HG03139 (cell line): ENCODE data around the gene DOCK6.

Source experiments
- ATAC-seq: cut with Tn5 transposase; IDR thresholded peaks from one replicate; pipeline ENCODE4 v1.9.1; 2021; ENCODE audit not compliant: unreplicated experiment

DOCK6 gene

GRCh38 chr19:11225815-11226214, 36.5 kb downstream of the DOCK6 start:
- ATAC-seq, result no peak

DNA sequence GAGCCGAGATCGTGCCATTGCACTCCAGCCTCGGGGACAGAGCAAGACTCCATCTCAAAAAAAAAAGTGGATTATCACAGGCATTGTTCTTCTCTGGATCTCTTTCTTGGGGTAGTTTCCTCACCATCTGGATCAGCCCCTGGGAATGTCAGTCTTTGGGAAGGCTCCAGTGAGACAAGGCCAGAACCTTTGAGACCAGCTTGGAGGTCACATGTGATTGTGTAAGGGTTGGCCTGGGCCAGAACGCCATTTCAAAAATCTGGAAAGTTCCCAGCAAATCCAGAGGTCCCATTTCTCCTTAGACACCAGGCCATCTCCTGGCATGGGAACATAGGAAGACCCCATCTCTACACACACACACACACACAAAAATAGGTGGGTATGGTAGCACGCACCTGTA, 37.2 kb downstream of the DOCK6 start:
- no peak for ATAC-seq

- no peak for ATAC-seq
These were observed 37.9 kb downstream of the DOCK6 start for GRCh38 chr19:11224429-11224828.

- ATAC-seq, result no peak
These were observed 39.1 kb downstream of the DOCK6 start for GRCh38 chr19:11223200-11223599.

DNA sequence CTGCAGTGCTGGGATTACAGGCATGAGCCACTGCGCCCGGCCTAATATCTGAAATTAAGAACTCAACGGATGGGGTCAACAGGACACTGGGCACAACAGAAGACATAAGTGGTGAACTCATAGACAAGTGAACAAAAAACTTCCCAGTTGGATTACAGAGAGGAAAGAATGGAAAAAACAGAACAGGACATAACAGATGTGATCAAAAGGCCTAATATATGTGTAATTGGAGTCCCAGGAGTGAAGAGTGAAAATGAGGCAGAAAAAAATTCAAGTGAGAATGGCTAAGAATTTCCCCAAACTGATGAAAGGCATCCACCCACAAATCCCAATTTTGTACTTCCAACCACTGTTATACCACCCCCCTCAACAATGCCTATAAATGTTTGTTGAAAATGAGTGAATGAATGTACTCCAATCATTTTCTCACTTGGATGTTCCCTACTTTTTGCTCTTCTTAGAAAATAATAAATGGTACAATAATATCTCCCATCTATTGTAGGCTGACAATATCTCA, 41.2 kb downstream of the DOCK6 start:
- no peak for ATAC-seq

DNA sequence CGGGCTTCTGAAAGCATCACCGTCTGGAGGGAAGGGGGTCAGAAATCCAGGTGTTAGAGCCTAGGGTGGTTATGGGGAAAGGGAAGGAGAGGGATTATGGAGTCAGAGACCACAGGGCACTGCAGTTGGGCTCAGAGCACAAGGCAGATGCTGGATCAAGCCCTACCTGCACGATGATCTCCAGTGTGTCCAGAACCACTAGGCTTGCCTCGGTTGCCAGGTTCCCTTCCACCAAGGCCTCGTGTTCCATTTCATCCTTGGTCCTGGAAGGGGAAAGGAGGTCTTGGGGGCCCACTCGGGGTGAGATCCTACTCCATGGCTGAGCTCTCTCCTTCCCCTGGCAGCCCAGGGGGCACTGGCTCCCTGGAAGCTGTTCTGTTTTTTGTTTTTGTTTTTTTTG, 47.9 kb downstream of the DOCK6 start:
- ATAC-seq, result no peak

DNA sequence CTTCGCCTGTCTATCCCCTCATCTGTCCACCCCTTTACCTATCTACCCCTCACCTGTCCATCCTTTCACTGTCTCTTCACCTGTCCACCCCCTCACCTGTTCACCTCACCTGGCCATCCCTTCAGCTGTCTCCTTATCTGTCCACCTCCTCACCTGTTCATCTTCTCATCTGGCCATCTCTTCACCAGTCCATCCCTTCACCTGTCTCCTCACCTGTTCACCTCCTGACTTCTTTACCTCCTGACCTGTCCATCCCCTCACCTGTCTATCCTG, 51.7 kb downstream of the DOCK6 start:
- no peak for ATAC-seq

GRCh38 chr19:11209839-11210655, 52.3 kb downstream of the DOCK6 start:
- no peak for ATAC-seq

GRCh38 chr19:11208561-11209471, 53.5 kb downstream of the DOCK6 start:
- no peak for ATAC-seq

GRCh38 chr19:11205939-11206570, 56.3 kb downstream of the DOCK6 start:
- ATAC-seq, result no peak

DNA sequence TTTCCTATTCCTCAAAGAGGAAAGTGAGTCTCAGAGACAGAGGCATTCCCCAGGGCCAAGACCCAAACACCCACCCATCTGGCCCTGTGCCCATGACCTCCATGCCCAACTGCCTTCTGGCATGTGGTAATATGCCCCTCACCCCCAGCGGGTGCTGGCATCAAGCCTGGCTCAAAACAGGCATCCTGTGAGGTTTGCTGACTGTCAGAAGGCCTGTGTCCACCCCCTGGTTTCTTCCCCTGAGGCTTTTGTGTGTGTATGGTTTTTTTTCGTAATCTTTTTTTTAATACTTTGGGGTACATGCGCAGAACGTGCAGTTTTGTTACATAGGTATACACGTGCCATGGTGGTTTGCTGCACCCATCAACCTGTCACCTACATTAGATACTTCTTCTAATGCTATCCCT, 57.4 kb downstream of the DOCK6 start:
- no peak for ATAC-seq

DNA sequence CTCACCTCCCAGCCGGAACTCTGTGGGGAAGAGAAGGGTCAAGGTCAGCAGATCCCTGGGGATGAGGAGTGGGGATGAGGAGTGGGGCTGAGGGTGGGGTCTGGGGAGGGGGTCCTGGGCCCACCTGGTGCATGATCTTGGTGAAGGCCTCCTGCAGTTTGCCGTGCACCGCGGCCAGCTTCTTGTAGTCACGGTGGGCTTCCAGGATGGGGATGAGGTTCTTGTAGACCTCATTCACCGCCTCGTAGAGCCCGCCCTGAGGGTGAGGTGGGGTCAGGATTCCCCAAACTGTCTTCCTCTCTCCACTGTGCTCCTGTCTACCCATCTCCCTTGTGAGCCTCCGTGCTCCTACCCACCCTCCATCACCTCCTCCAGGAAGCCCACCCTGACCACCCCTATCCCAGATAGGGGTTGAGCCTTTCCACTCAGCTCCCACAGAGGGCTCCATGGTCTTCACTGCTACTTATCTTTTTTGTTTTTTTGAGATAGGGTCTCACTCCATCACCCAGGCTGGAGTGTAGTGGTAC, 58.2 kb downstream of the DOCK6 start:
- no peak for ATAC-seq

GRCh38 chr19:11203194-11204075, 58.9 kb downstream of the DOCK6 start:
- no peak for ATAC-seq

- no peak for ATAC-seq
These were observed 59.7 kb downstream of the DOCK6 start for GRCh38 chr19:11202488-11203193.

DNA sequence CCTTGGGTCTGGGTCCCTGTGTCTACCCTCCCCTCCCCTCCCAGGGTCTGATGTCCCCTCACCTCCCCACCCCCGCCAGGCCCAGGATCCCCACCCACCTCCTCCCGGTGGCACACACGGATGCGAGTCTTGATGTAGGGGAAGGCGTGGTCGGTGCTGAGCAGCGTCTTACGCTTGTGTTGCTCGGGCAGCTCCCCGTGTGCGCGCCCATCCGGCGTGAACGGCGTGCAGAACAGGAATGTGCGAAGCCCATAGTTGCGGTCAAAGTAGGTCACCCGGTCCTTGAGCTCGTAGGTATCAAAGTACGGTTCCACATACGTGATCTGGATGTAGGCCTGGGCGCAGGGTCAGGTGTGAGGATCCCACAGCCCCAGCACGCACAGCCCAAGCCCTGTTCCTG, 60.5 kb downstream of the DOCK6 start:
- no peak for ATAC-seq

DNA sequence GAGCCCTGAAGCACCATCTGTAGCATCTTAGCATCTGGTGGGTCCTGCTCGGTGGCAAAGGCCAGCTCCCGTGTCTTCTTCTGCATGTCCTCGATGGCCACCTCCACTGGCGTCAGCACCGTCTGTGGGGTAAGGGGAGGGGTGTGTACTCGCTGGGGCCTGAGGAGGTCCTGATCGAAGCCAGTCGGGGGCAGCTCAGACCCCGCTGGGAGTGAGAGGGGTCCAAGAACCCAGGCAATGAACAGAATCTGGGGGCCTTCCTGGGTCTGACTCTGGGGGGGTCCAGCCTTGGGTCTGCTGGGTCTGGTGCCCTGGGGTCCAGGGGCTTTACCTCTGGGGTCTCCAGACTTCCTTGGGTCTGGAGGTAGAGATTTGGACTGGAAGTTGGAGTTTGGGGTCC, 61.4 kb downstream of the DOCK6 start:
- ATAC-seq, result no peak

DNA sequence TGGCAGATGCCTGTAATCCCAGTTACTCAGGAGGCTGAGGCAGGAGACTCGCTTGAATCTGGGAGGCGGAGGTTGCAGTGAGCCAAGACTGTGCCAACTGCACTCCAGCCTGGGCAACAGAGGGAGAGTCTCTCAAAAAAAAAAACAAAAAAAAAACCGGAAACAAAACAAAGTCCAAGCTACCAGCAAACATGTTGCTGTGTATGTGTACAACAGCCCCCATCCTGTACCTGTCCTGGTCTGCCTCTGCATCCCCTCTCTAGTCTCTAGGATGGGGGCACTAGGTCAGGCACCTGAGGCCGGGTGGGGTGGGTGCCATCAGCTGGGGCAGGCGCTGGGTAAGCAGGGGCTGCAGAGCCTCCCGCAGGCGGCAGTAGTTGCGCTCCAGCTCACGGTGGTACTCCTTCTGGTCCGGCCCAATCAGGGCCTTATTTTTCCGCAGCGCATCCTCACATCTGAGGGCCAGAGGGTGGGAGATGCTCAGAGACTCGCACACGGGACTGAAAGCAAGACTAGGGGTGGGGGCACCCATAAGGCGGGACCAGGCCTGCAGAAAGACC, 62.2 kb downstream of the DOCK6 start:
- no peak for ATAC-seq

DNA sequence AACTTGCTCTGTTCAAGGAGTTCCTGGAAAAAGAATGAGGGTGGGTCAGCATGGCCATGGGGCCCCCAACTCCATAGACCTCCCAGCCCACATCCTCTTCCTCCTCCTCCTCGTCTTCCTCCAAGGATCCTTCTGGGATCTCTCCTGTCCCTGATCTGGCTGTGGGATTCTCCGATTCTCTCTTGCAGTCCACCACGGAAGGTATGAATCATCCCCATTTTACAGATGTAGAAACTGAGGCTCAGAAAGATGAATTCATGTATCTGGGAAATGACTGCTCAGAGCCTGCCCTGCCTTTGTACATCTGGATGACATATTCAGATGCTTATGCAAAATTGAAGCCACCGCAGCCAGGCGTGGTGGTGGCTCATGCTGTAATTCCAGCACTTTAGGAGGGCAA, 62.8 kb downstream of the DOCK6 start:
- no peak for ATAC-seq

DNA sequence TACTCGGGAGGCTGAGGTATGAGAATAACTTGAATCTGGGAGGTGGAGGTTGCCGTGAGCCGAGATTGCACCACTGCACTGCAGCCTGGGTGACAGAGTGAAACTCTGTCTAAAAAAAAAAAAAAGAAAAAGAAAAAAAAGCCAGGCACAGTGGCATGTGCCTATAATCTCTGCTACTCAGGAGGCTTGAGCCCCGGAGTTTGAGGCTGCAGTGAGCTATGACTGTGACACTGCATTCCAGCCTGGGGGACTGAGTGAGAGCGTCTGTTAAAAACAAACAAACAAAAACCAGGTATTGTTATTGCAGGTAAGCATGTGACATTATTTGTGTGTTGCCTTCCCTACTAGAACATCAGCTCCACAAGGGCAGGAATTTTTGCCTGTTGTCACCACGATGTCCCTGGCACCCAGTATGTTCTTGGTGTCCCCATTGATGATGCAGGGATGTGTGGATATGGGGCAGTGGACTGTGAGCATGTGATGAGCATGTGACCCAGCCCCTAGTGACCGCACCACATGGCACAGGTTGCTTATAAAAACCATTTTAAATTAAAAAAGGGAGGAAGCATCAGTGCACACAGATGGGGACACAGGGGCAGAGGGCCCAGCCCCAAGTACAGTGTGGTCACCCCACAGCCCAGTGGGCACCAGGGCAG, 63.4 kb downstream of the DOCK6 start:
- ATAC-seq, result no peak
